ENCODE results near the gene TRAF4. TPM values are rescaled to one million over a fixed set of nuclear protein-coding genes. Genes with fewer than 3 reads are reported as not detected.
"Not testable (repeated sequence)": the region's sequence is repeated elsewhere in the genome, so short reads cannot be mapped to it uniquely, and the experiment has no call there.

Gene TRAF4
- total RNA-seq, 1 donor from 2014 or later: 37.4 TPM

DNA sequence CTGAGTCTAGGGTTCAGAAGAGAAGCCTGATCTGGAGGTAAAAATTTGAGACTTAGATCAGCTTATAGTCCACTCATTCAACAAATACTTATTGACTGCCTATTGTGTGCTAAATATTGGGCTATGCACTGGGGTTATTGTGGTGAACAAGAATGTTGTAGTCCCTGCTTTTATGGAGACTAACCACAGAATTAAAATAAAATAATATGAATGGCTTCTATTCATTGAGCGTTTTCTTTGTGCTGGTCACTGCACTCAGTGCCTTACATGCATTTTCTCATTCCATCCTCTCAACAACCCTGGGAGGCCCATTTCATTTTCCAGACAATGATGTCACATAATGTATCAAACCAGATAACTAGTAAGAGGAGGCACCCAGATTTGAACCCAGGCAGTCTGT is 10.5 kb upstream of the TRAF4 start:
- DNase-seq: no peak

- DNase-seq: no peak
These were observed 9.0 kb upstream of the TRAF4 start for GRCh38 chr17:28734712-28735241.

DNA sequence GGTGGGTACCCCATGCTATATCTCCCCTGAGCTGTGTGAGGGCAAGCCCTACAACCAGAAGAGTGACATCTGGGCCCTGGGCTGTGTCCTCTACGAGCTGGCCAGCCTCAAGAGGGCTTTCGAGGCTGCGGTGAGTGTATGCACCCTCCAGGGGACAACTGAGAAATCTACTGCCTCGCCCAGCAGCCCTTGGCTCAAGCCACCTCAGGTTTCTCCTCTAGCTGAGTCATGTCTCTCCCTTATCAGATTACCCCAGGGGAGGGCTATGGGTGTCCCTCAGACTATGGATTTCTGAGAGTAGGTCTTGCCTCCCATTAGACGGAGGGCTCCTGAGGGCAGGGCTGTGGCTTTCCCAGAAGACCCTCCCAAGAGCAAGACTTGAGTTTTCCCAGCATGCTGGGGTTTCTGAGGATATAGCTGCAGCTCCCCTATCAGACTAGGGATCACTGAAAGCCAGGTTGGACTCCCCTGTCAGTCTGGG is 8.5 kb upstream of the TRAF4 start:
- DNase-seq: no peak

- DNase-seq: not testable (repeated sequence)
These were observed 7.7 kb upstream of the TRAF4 start for GRCh38 chr17:28735913-28736769.

- no peak for DNase-seq
These were observed 6.5 kb upstream of the TRAF4 start for GRCh38 chr17:28737316-28737715.

- no peak for DNase-seq
These were observed 5.8 kb upstream of the TRAF4 start for GRCh38 chr17:28737770-28738679.

- no peak for DNase-seq
These were observed 5.0 kb upstream of the TRAF4 start for GRCh38 chr17:28738680-28739384.

- no peak for DNase-seq
These were observed 3.1 kb upstream of the TRAF4 start for GRCh38 chr17:28740406-28741357.

DNA sequence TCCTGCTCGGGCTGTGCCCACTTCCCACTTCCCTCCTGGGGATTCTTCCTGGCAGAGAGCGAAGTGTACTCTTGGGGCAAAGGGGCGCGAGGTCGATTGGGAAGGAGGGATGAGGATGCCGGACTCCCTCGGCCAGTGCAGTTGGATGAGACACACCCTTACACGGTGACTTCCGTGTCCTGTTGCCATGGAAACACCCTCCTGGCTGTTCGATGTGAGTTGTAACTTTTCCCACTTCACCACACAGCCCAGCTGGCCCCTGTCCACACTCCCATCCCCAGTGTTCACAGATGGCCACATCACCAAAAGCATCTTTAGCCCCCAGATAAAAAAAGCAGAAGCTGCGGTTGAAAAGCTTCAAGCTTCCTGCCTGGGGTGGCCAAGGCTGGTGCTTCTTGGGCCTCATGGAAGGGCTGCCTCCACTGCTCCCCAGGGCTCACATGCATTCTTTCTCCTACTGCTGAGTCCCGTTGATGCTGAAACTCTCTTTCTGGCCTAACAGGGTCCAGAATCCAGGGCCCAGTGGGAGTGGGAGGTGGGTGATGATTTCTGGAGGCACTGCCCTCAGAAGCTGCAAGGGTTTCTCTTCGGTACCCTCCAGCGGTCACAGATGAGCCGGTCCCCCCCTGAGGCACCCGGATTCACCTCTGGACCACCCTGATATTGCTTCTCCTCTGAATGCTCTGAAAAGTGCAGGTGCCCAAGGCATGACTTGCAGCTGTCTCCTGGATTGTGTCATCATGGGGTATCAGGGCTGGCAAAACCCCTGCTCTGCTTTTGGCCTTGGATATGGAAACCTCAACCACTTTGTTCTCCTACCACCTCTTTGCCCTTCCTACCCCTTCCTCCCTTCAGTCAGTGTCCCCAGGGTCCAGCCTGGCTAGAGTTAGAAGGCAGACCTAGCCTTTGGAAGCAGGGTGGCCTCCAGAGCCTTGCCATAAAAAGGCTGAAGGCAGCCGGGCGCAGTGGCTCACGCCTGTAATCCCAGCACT is 2.2 kb upstream of the TRAF4 start:
- no peak for DNase-seq

DNA sequence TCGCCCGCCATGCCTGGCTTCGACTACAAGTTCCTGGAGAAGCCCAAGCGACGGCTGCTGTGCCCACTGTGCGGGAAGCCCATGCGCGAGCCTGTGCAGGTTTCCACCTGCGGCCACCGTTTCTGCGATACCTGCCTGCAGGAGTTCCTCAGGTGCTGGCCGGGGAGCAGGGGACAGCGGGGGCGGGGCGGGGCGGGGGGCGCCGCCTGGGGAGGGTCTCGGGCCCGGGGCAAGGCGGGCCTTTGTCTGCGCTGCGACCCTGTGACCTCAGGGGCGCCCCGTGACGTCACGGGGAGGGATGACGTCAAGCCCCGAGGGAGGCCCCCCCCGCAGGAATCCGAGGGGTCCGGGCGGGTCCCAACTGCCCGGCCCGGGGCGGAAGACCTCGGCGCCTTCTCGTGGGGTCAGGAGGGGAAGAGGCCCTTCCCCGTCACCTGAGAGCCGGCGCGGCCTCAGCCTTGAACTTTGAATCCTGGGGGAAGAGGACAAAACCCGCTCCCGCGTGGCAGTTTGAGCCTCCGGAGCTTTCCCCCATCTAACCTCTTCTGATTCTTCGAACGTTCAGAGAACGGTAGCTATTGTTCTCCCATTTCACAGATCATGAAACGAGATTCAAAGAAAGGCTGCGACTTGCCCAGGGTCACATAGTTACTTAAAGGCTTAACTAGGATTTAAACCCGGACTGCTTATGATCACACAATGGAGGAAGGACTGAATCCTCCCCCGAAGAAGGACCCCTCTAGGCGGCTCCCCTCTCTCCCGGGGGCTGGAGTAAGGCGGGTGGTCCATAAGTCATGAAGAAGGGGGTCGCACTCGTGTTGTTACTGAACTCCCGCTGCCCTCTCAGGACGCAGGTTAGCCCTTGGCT is 527 bp downstream of the TRAF4 start:
- peak; percentile 63 for DNase-seq

GRCh38 chr17:28744972-28745785 is 1.4 kb downstream of the TRAF4 start:
- DNase-seq: peak; percentile 75

DNA sequence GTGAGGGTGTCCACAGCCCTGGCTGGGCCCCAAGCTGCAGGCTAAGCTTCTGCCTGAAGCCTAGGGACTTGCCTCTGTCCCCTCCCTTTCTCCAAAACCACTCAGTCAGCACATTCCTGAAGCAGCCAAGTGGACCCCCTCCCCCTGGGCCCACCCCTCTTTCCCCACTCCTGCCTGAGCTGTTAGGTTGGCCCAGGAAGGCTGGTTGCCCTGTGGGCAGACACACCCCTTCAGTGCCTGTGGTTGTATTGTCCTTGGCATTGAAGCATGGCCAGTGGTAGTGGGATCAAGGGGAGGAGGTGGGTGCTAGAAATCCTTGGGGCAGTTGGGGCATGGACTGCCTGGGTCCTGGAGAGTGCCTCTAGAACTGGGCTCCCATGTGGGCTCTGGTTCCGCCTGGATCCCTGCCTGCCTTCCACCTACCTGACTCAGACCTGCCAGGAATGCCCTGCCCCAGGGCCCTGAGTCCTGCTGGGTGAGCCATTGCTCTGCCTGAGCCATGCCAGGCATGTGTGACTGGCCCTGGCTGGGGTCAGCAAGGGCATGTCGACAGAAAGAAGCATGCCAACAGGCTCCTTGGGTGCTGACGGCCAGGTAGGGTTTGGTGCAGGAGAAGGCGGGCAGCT is 2.1 kb downstream of the TRAF4 start:
- DNase-seq: no peak

GRCh38 chr17:28746611-28747050 is 2.8 kb downstream of the TRAF4 start:
- peak; percentile 40 for DNase-seq

DNA sequence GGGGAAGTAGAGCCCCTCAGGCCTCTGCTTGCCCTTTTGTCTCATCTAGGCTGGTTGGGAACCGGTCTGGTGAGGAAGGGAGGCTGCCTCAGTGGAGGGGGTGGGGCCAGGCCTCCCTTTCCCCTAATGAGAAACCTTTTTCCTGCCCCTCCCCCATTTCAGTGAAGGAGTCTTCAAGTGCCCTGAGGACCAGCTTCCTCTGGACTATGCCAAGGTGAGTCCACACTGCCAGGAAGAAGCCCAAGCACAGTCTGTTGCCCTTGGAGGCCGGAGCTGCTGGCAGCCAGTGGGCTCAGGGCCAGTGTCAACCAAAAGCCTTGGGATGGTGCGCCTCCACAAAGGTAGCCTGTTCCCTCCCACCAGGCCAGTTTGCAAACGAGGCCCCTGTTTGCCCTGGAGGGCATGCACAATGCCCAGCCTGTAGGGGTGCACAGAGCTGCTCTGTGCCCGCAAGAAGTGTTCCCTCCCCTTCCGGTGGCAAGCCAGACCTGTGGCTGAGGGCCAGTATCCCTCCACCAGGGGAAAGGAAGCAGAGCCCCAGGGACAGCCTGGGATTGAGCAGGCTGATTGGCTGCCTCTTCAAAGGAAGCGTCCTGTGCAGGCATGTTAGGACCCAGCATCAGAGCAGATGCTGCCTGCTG is 3.4 kb downstream of the TRAF4 start:
- DNase-seq: peak; percentile 37

- no peak for DNase-seq
These were observed 4.3 kb downstream of the TRAF4 start for GRCh38 chr17:28747801-28748750.

Data from dermis blood vessel endothelial cell (primary cell).